Activated naive CD8-positive, alpha-beta T cell (primary cell): ENCODE results near the gene SLC35B3.

Experiments used
- H3K27ac Mint-ChIP-seq: one replicate; pipeline ENCODE4 v1.8.0; 2021; ENCODE audit warnings: mixed read lengths
- H3K27me3 Mint-ChIP-seq: one replicate; pipeline ENCODE4 v1.8.0; 2021; ENCODE audit warnings: mixed read lengths
- H3K36me3 Mint-ChIP-seq: one replicate; pipeline ENCODE4 v1.8.0; 2021; ENCODE audit warnings: mixed read lengths
- H3K4me1 Mint-ChIP-seq: one replicate; pipeline ENCODE4 v1.8.0; 2021; ENCODE audit warnings: low read depth, mixed read lengths
- H3K4me3 Mint-ChIP-seq: one replicate; pipeline ENCODE4 v1.8.0; 2021; ENCODE audit warnings: mild to moderate bottlenecking, mixed read lengths
- H3K9me3 Mint-ChIP-seq: one replicate; pipeline ENCODE4 v1.8.0; 2021; ENCODE audit warnings: low read depth, mixed read lengths

SLC35B3 gene

GRCh38 chr6:8383584-8383983, 51.8 kb downstream of the SLC35B3 start:
- Mint-ChIP-seq H3K9me3 (no peaks in the 10 kb centered on the region), H3K36me3 (no peaks in the 10 kb centered on the region), H3K4me3 (no peak overlapping the region), H3K27ac (no peak overlapping the region), H3K4me1 (no peaks in the 10 kb centered on the region), H3K27me3 (peaks cover 3% of the 10 kb centered on the region)

- no peaks in the 10 kb centered on the region for H3K4me1 Mint-ChIP-seq
- no peaks in the 10 kb centered on the region for H3K9me3 Mint-ChIP-seq
Measured at GRCh38 chr6:8382434-8382833, 52.9 kb downstream of the SLC35B3 start.

GRCh38 chr6:8375916-8376315, 59.4 kb downstream of the SLC35B3 start:
- Mint-ChIP-seq H3K27me3 (peaks cover 3% of the 10 kb centered on the region), H3K4me1 (peaks cover 4% of the 10 kb centered on the region), H3K27ac (no peak overlapping the region), H3K36me3 (no peaks in the 10 kb centered on the region), H3K9me3 (no peaks in the 10 kb centered on the region), H3K4me3 (no peak overlapping the region)

More at GRCh38 chr6:8382434-8382833, 52.9 kb downstream of the SLC35B3 start:
- H3K4me3 Mint-ChIP-seq: no peak overlapping the region
- peaks cover 3% of the 10 kb centered on the region for H3K27me3 Mint-ChIP-seq
- no peaks in the 10 kb centered on the region for H3K36me3 Mint-ChIP-seq
- no peak overlapping the region for H3K27ac Mint-ChIP-seq
